Activated T-helper 2 cell treated with anti-CD3 and anti-CD28 coated beads, Interferon-gamma antibody, Interleukin-2, Interleukin-4, amounts not matched to agents 10 μg/mL and 5 μg/mL and 100 μg/mL, durations not matched to agents 14 hours and 24 hours and 36 hours (primary cell): ENCODE measurements around the gene YBEY. TPM values are rescaled to one million over a fixed set of nuclear protein-coding genes. Genes with fewer than 3 reads are reported as not detected.
"Not testable (repeated sequence)": the region's sequence is repeated elsewhere in the genome, so short reads cannot be mapped to it uniquely, and the experiment has no call there.

Source experiments
- DNase-seq: peaks from one replicate; pipeline ENCODE4 v3.0.0; 2021; ENCODE audit warnings: low spot score
- H3K27ac Mint-ChIP-seq: one replicate; pipeline ENCODE4 v1.8.0; 2021; ENCODE audit warnings: mixed read lengths
- H3K27me3 Mint-ChIP-seq: one replicate; pipeline ENCODE4 v1.8.0; 2021; ENCODE audit warnings: low read depth, mixed read lengths
- H3K36me3 Mint-ChIP-seq: one replicate; pipeline ENCODE4 v1.8.0; 2021; ENCODE audit warnings: low read depth, mixed read lengths
- H3K4me1 Mint-ChIP-seq: one replicate; pipeline ENCODE4 v1.8.0; 2021; ENCODE audit warnings: low read depth, mixed read lengths
- H3K4me3 Mint-ChIP-seq: one replicate; pipeline ENCODE4 v1.8.0; 2021; ENCODE audit warnings: low read depth, mild to moderate bottlenecking, moderate library complexity, mixed read lengths
- H3K9me3 Mint-ChIP-seq: one replicate; pipeline ENCODE4 v1.8.0; 2021; ENCODE audit warnings: mixed read lengths
- intact Hi-C: fragments of 100-400 bp; cut with micrococcal nuclease; formaldehyde crosslinking; loops from one replicate; pipeline ENCODE4 v1.15.1; 2023
- total RNA-seq: library from RNA; stranded (reverse); gene quantifications from 2 replicates; pipeline ENCODE4 v1.2.3, GENCODE V29; 2022

YBEY gene
- total RNA-seq, result 14.4 and 15.3 TPM in 2 replicates

- intact Hi-C loops, result loop anchor here (1.0 kb wide), 3 partner anchors 10 to 57 kb away; partner anchors contain the start of gene PCNT
- peak; percentile 85 for DNase-seq
- Mint-ChIP-seq H3K27ac (peak within 1 kb of the TSS; percentile 99), H3K4me3 (peak within 1 kb of the TSS; percentile 98), H3K9me3 (no peaks in the 10 kb centered on the region), H3K27me3 (no peaks in the 10 kb centered on the region), H3K4me1 (peaks cover 41% of the 10 kb centered on the region), H3K36me3 (peaks cover 56% of the 10 kb centered on the region)
Observed at GRCh38 chr21:46285761-46286647, at the start of gene YBEY. Gene YBEY (plus strand): TSS chr21:46286342. CDS start chr21:46286914, 572 bp downstream.

- Mint-ChIP-seq H3K4me3 (no peak overlapping the region), H3K9me3 (no peaks in the 10 kb centered on the region), H3K27me3 (no peaks in the 10 kb centered on the region), H3K27ac (no peak overlapping the region), H3K36me3 (peaks cover 81% of the 10 kb centered on the region), H3K4me1 (peaks cover 18% of the 10 kb centered on the region)
- intact Hi-C loops, result no loop called here
- DNase-seq, result no peak
Observed at GRCh38 chr21:46237474-46237873, 48.7 kb upstream of the YBEY start.

GRCh38 chr21:46239817-46240325 lies 46.3 kb upstream of the YBEY start:
- Mint-ChIP-seq H3K9me3 (no peaks in the 10 kb centered on the region), H3K4me3 (no peak overlapping the region), H3K4me1 (no peaks in the 10 kb centered on the region), H3K27ac (no peak overlapping the region), H3K36me3 (peaks cover 81% of the 10 kb centered on the region), H3K27me3 (no peaks in the 10 kb centered on the region)
- no peak for DNase-seq
- intact Hi-C loops, result no loop called here

GRCh38 chr21:46241577-46241976 lies 44.6 kb upstream of the YBEY start:
- Mint-ChIP-seq H3K27ac (peak overlapping the region; percentile 12), H3K36me3 (peaks cover 83% of the 10 kb centered on the region)
- H3K9me3 Mint-ChIP-seq, H3K27me3 Mint-ChIP-seq, H3K4me3 Mint-ChIP-seq, H3K4me1 Mint-ChIP-seq, DNase-seq, intact Hi-C loops: not testable (repeated sequence)

DNA sequence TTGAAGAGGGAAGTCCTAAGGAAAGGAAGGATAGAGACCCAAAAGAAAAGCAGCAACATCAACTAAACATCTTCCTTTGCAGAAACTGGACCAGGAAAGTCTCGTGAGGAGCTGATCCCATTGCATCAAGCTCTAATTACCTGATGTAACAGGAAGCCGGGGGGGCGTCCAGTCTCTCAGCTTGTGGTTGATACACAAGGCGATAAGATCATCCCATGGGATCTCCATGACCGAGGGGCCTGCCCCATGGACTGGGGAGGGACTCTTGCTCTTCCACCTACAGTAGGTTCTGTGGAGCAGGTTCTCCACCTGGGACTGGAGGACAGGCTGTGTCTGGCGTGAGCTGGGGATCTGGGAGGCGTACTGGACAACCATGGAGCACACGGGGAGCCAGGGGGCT lies 42.8 kb upstream of the YBEY start:
- no peak for DNase-seq
- Mint-ChIP-seq H3K36me3 (peaks cover 91% of the 10 kb centered on the region), H3K4me1 (no peaks in the 10 kb centered on the region), H3K4me3 (no peak overlapping the region), H3K27ac (no peak overlapping the region), H3K27me3 (no peaks in the 10 kb centered on the region), H3K9me3 (no peaks in the 10 kb centered on the region)
- intact Hi-C loops, result no loop called here

- no peaks in the 10 kb centered on the region for H3K9me3 Mint-ChIP-seq
- no peak for DNase-seq
- no peak overlapping the region for H3K27ac Mint-ChIP-seq
Observed at GRCh38 chr21:46243960-46244361, 42.2 kb upstream of the YBEY start.

GRCh38 chr21:46244602-46245001 lies 41.5 kb upstream of the YBEY start:
- H3K36me3 Mint-ChIP-seq, result peaks cover 87% of the 10 kb centered on the region
- H3K27me3 Mint-ChIP-seq, result no peaks in the 10 kb centered on the region
- H3K9me3 Mint-ChIP-seq, result no peaks in the 10 kb centered on the region
- DNase-seq, result no peak
- H3K4me3 Mint-ChIP-seq, result no peak overlapping the region
- no peak overlapping the region for H3K27ac Mint-ChIP-seq
- intact Hi-C loops, result no loop called here
- no peaks in the 10 kb centered on the region for H3K4me1 Mint-ChIP-seq

More at GRCh38 chr21:46243960-46244361, 42.2 kb upstream of the YBEY start:
- no peaks in the 10 kb centered on the region for H3K4me1 Mint-ChIP-seq
- H3K27me3 Mint-ChIP-seq, result no peaks in the 10 kb centered on the region
- intact Hi-C loops, result no loop called here
- no peak overlapping the region for H3K4me3 Mint-ChIP-seq
- peaks cover 91% of the 10 kb centered on the region for H3K36me3 Mint-ChIP-seq

- intact Hi-C loops, result no loop called here
- DNase-seq, result no peak
- Mint-ChIP-seq H3K4me3 (no peak overlapping the region), H3K27me3 (no peaks in the 10 kb centered on the region), H3K36me3 (peaks cover 88% of the 10 kb centered on the region), H3K9me3 (no peaks in the 10 kb centered on the region), H3K4me1 (peaks cover 6% of the 10 kb centered on the region), H3K27ac (no peak overlapping the region)
Observed at GRCh38 chr21:46245213-46245915, 40.8 kb upstream of the YBEY start.

DNA sequence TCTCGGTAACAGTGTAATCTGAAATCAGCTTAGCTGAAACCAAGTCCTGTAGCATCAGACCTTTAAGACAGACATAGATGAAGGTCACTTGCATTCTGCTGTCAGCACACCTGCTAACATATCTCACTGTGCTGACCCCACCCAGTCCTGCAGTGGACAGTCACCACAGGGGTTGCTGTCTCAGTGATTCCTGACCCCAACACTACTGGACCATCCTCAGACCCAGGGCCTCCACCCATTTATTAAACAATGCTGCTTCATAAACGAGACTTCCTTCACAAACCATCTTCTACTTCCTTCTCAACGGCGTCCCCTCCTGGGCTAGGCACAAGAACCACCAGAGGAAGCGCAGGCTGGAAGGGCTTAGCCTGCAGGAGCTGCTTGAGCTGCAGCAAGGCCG lies 39.8 kb upstream of the YBEY start:
- peaks cover 88% of the 10 kb centered on the region for H3K36me3 Mint-ChIP-seq
- no peak overlapping the region for H3K27ac Mint-ChIP-seq
- peaks cover 11% of the 10 kb centered on the region for H3K4me1 Mint-ChIP-seq
- intact Hi-C loops, result no loop called here
- DNase-seq, result no peak
- no peak overlapping the region for H3K4me3 Mint-ChIP-seq
- H3K27me3 Mint-ChIP-seq, result no peaks in the 10 kb centered on the region
- no peaks in the 10 kb centered on the region for H3K9me3 Mint-ChIP-seq

- Mint-ChIP-seq H3K4me3 (no peak overlapping the region), H3K36me3 (peaks cover 88% of the 10 kb centered on the region), H3K9me3 (no peaks in the 10 kb centered on the region), H3K27ac (no peak overlapping the region), H3K27me3 (no peaks in the 10 kb centered on the region), H3K4me1 (peaks cover 11% of the 10 kb centered on the region)
- no peak for DNase-seq
- intact Hi-C loops, result no loop called here
Observed at GRCh38 chr21:46247699-46248421, 38.3 kb upstream of the YBEY start.

GRCh38 chr21:46248422-46248782 lies 37.7 kb upstream of the YBEY start:
- Mint-ChIP-seq H3K9me3 (no peaks in the 10 kb centered on the region), H3K4me3 (no peak overlapping the region), H3K36me3 (peaks cover 88% of the 10 kb centered on the region), H3K27me3 (no peaks in the 10 kb centered on the region), H3K4me1 (peaks cover 14% of the 10 kb centered on the region), H3K27ac (no peak overlapping the region)
- no peak for DNase-seq
- intact Hi-C loops, result no loop called here

DNA sequence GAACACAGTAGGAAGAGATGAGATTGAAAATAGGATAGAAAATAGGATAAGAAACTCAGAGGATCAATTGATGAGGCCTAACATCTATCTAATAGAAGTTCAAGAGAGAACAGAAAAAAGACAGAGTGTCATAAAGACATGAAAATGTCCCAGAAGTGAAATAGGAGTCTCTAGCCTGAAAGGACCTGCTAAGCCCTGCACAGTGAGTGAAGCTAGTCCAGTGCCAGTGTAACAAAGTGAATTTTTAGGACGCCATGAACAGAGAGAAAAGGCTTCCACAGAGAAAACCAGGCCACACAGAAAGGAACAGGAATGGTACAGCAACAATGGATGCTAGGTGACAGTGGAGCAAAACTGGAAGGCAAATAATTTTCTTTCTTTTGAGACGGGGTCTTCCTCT lies 37.3 kb upstream of the YBEY start:
- H3K36me3 Mint-ChIP-seq, result peaks cover 88% of the 10 kb centered on the region

More for the DNA sequence above, 37.3 kb upstream of the YBEY start:
- DNase-seq, result no peak
- Mint-ChIP-seq H3K4me1 (peaks cover 18% of the 10 kb centered on the region), H3K27ac (no peak overlapping the region), H3K9me3 (no peaks in the 10 kb centered on the region), H3K27me3 (no peaks in the 10 kb centered on the region), H3K4me3 (no peak overlapping the region)
- intact Hi-C loops, result no loop called here
